Measurements from ENCODE around the gene TDRD9. TPM values are rescaled to one million over a fixed set of nuclear protein-coding genes. Genes with fewer than 3 reads are reported as not detected.
A peak's percentile ranks its signal among the peaks of the same experiment; 100 is the strongest.
"Not testable (repeated sequence)": the region's sequence is repeated elsewhere in the genome, so short reads cannot be mapped to it uniquely, and the experiment has no call there.

Gene TDRD9
- total RNA-seq, 1 experiment from 2014 or later: not detected

DNA sequence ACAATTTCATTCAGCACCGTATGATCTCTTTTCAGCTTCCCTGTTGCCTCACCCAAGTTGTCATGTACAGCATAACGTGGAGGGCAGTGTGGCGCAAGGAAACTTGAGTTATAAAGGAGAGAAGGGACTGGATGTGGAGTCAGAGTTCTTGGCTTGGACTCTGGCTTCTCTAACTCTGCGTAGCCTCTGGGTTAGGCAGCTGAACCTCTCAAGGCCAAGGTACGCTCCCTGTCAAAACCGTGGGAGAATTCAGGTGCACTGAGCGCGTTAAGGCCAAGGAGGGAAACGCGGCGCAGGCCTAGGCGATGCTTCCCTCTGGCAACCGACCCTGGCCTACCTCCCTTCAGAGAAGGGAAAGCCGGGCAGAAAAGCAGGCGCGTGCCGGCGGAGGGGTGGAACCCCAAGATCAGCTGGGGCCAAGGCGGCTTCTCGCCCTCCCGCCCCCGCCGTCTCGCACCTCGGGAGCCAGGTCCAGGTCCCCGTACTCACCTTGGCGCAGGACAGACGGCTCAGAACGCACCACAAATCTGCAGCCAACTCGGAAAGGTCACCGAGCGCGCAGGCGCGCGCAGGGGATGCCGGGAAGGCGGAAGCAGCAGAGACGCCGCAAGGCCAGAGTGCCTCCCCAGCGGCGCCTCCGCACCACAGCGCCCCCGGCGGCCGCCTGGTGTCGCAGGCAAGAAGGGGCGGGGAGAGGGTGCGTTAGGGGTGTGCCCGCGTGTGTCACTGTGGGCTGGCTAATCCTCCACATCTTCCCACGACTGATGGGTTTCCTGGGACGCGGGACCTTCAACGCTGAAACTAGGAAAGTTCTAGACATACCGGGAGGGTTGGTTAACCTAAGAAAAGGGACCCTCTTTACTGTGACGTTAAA is 7.0 kb upstream of the TDRD9 start:
- DNase-seq (ENCODE audit: low read depth): peak; percentile 87

DNA sequence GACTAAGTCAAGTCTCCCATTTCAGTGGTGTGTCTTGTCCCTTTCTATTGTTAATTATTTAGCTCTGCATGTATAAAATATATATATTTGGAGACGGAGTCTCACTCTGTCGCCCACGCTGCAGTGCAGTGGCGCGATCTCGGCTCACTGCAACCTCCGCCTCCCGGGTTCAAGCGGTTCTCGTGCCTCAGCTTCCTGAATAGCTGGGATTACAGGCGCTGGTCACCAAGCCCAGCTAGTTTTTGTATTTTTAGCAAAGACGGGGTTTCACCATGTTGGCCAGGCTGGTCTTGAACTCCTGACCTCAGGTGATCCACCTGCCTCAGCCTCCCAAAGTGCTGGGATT is 6.4 kb upstream of the TDRD9 start:
- not testable (repeated sequence) for DNase-seq (ENCODE audit: low read depth)

DNA sequence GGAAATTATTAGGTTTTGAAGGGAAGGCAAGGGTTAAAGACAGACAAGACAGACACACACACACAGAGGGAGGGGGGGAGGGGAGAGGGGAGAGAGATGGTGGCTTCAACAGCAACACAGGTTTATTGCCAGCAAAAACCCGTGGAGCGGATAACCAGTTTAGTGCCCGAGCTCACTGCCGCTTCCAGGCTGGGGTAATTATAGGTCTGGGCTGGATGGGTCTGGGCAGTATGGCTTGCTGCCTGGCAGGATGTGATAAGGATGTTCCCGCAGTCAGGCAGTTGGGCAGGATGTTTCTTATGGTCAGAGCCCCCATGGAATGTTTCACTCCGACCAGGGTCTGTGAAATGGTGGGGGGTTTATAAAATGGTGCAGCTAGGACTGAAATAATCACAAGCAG is 4.4 kb upstream of the TDRD9 start:
- no peak for DNase-seq (ENCODE audit: low read depth)

DNA sequence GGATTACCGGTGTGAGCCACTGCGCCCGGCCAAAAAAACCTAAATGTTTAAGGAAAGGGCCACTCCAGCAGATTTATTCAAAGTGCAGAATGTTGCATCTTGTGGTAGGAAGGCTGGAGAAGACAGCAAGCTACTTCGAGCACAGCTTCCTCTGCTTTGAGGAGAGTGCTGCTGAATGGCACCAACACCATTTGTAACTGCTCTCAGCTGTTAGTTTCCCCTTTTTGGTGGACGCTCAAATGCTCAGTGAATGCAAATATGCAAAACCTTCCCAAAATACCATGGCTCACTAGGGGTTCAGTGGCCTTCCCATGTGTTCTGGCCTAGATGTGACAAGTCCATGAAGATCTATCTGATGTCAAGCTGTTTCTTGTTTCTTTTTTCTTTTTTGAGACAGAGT is 2.9 kb upstream of the TDRD9 start:
- DNase-seq (ENCODE audit: low read depth): no peak

DNA sequence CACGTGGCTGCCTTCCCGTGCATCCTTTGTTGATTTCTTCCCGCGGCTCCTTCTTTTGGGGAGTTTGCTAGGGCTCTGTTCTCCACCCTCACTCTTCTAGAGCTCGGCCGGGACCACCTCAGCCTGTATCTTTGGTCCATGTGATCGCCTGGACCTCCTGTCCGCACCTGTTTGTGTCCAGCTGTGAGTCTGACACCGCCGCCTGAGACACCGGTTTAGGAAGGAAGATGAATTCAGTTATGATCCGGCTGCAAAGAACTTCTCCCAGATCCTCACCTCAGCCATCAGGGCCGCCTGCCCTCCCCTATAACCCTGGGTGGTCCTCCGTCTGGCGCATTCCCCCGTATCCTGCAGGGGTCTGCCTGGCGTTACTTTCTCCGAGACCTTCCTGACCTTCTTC is 690 bp upstream of the TDRD9 start:
- no peak for DNase-seq (ENCODE audit: low read depth)

DNA sequence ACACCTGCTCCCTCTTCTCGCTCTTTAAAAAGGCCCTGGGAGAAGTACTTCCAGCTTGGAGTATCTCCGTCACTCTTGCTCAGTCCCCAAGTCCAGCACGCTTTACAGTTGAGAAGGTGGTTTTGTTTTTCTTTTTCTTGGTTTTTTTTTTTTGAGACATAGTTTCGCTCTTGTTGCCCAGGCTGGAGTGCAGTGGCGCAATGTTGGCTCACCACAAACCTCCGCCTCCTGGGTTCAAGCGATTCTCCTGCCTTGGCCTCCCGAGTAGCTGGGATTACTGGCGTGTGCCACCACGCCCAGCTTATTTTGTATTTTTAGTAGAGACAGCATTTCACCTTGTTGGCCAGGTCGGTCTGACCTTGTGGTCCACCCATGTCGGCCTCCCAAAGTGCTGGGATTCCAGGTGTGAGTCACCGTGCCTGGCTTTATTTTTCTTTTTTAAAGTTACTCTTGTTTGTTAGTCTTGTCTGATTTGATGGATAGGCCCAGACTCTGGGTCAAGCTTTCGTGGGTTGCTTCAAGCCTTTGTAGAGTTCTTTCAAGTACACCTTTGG is 1.9 kb downstream of the TDRD9 start:
- DNase-seq (ENCODE audit: low read depth): no peak

DNA sequence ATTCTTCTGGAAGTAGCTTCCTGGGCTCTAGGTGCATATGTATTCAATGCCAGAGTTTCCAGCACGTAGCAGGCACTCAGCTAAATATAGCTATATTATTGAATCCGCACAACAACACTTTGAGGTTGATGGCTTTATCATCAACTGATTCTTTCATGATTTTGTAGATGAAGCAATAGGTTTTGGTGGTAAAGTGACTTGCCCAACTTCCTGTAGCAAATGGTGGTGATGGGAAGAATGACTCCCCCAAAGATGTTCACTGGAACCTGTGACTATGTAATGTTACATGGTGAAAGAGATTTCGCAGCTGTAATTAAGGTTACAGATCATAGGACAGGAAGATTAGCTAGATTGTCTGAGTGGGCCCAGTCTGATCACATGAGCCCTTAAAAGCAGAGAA is 3.2 kb downstream of the TDRD9 start:
- DNase-seq (ENCODE audit: low read depth): no peak

DNA sequence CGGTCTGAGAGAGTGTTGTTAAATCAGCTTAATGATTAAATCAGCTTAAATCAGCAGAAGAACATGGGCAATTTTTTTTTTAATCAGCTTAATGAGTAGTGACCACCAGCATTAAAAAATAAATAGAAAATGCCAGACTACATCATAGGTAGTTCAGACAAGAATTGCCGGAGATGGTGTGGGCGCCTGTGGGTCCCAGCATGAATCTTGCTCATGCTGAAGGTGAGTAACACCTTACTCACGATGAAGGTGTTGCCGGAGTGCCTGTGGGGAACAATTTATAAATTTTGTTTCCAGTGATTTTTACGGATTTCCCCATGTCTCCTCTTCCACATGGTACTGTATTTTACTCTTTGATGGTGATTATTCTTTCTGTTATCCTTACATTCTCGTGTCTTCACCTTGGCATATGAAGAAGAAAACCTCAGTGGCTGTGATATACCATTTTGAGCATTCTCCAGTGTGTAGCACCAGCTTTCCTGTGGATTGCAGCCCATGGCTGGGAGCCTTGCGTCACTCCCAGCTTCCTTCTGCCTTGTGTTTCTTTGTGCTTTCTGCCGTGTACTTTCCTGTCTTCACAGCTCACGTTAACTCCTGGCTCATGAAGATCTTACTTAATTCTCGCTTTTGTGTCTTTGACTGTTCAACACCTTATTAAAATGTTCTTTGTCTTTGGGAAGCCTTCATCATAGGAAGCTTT is 4.7 kb downstream of the TDRD9 start:
- no peak for DNase-seq (ENCODE audit: low read depth)

DNA sequence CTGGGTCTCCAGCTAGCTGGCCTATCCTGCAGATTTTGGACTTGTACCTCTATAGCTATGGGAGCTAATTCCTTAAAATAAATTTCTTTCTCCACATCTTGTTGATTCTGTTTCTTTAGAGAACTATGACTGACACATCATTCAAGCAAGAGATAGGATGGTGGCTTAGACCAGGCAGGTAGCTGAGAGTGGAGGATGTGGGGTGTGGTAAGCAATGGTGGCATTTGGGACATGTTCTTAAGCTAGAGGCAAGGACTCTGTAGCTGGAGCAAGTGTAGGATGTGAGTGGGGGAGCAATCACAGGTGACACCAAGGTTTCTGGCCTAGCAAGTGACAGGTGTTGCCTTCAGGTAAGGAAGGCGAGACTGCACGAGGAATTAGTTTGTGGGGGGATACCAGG is 6.8 kb downstream of the TDRD9 start:
- no peak for DNase-seq (ENCODE audit: low read depth)

DNA sequence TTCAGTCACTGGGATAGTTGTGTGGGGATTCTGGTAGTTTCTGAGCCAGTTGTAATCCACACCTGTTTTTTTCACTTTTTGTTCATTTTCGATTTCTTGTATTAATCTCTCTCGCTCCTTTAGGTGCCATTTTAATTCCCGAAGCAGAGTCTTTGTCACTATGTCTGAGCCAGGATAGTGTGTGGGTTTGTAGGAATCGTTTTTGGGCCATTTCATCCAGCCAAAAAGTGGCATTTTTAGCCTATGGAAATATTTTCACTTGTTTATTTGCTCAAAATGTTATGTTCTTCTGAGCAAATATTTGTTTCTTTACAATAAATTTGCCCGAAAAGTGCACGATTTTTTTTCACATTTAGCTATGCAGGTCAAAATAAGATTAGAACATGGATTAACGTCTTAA is 13.2 kb downstream of the TDRD9 start:
- DNase-seq (ENCODE audit: low read depth): no peak

DNA sequence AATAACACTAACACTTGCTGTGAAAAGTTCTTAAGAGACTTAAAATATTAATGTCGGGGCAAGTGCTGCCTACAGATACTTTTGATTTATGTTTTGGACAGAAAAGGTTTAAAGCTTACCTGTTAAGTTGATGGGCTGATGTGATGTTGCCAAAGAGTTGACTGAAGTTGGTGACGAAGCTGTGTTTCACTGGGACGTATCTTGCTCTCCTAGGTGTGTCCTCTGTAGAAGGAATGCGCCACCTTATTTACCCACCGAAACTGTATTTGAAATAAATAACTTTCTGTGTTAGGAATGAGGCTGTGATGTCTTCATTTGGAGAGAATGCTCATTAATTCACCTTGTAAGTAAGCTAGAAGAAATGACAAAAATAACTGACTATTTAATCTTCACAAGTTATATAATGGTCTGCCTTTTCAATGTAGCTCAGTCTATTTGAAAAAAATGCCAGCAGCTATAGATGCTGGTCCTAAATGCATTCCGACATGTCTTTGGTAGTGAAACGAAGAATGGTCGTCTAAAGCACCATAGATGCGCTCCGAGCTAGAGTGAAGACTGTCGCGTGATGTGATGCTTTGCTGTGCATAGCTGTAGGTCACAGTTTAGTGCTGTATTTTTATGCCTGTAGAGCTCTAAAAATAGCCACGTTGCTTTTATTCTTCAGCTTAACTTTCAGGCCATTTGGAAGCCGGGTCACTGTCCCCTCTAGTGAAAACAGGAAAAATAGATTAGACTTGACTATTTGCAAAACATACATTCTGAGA is 13.9 kb downstream of the TDRD9 start, which contains the start of gene RD3L:
RD3L (minus strand) TSS at position 557 of the 764 bp plus-strand sequence. CDS start 834 bp downstream, outside the sequence.
- no peak for DNase-seq (ENCODE audit: low read depth)

DNA sequence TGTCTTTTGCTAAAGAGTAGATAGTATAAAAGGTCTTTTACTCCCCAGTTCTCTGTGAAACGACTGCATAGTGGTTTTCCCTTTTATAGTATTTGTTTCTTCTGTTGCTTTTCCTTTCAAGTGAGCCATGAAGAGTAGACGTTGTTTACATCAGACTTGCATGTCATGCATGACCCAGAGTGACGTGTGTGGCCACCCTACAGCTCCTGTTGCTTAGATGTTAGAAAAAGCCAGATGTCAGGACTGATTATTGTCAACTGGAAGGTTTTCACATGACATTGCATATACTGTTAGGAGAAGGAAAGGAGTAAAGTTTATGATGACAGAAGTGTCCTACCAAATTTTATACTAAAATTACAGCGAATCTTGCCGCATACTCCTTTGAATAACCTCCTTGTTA is 15.4 kb downstream of the TDRD9 start:
- DNase-seq (ENCODE audit: low read depth): no peak

DNA sequence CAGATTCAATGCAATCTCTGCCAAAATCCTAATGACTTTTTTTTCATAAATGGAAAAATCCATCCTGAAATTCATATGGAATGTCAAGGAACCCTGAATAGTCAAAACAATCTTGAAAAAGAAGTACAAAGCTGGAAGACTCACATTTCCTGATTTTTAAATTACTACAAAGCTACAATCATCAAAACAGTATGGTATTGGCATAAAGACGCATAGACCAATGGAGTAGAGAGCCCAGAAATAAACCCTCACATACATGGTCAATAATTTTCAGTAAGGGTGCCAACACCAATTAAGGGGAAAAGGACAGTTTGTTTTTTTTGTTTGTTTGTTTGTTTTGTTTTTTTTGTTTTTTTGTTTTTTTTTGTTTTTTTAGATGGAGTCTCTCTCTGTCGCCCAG is 18.7 kb downstream of the TDRD9 start:
- DNase-seq (ENCODE audit: low read depth): no peak

DNA sequence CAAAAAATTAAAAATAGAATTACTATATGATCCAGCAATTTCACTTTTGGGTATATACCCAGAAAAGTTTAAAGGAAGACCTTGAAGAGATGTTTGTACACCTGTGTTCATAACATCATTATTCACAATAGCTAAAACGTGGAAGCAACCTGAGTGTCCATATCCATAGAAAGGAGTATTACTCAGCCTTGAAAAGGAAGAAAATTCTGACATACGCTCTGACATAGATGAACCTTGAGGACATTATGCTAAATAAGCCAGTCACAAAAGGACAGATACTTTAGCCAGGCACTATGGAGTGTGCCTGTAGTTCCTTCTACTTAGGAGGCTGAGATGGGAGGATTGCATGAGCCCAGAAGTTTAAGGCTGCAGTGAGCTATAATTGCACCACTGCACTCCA is 20.2 kb downstream of the TDRD9 start:
- no peak for DNase-seq (ENCODE audit: low read depth)

DNA sequence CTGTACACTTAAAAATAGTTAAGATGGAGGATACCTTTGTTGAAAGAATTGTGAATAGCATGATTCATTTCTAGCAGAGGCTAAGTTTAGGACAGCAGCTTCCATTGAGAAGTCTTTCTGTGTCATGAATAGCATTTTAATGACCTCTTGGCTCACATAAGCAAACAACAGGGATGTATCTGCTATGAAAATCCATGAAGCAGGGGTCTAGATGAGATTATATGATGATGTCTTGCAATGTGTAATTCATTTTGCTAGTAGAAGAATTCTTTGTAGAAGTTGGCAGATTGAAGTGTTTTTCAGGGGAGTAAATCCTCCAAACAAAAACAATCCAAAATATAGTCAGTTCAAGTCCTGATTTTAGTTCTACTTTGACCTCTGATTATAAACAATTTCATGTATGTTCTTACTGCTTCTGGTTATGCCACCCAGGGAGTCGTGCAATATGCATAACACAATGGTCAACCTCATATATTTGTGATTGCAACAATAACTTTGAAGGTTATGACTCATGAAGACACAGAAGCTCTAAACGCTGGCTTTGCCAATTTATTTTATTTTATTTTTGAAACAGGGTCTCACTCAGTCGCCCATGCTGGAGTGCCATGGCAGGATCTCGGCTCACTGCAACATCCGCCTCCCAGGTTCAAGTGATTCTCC is 21.0 kb downstream of the TDRD9 start:
- DNase-seq (ENCODE audit: low read depth): no peak

DNA sequence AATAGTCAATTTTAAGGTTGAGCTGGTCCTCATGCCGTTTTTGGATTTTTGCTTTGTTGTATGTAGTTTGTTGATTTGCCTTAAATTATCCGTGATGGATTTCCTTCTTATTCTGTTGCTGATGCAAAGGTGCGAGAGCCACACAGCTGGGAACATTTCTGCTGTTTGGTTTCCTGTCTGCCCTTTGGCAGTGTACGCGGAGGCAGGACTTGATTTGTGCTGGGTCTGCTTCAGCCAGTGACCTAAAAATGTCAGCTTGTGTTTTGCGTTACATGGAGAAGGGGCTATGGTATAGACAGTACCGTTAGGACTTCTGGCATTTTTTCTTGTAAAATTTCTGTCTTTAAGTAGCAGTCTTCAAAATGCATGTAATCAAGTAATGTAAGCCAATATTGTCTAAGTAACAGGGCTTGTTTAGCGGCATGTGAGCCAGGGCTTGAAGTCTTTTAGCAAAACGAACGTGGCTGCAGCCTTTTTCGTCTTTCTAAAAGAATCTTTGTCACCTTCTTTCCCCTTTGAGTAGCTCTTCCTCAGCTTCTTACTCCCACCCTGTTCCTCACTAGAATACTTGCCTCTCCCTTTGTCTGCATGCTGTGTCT is 32.3 kb downstream of the TDRD9 start:
- no peak for DNase-seq (ENCODE audit: low read depth)

DNA sequence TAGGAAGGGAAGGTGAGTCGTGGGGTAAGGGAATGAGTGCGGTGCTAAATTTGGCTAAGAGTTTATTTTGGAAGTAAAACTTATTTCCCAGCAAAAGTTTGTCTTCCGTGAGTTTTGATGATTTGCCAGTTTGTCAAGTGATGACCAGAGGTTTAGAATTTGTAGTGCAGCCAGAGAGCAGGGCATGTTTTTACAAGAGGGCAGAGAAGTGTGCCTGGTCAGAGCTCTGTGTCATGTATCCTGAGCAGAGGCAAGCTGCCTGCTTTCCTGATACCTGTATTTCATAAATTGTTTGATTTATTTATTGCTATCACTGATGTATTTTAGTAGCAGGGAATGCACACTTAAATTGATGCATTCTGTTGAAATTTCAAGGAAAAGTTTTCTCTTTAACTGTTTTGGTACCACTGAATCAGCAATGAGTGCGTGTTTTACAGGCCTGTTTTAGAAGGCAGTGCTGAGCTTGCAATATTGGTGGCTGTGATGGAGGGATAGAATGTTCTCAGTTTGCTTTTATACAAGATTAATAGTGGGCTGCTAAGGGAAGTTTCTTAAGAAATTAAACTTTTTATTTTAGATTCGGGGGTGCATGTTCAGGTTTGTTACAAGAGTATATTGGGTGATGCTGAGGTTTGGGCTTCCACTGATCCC is 33.8 kb downstream of the TDRD9 start:
- DNase-seq (ENCODE audit: low read depth): no peak

DNA sequence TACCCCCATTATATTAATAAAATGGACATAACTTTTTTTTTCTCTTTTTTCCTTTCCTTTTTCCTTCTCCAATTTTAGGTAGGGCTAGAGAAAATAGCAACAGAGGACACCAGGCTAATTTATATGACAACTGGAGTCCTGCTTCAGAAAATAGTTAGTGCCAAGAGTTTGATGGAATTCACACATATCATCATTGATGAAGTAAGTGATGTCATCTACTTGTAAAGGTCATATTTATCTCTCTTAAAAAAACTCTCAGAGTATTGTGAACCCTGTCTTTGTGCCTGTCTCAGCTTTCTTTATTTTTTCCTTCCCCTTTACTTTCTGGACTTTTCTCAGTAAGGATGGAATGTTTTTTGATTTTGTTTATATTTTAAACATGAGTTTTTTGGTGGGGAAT is 38.4 kb downstream of the TDRD9 start:
- DNase-seq (ENCODE audit: low read depth): no peak

DNA sequence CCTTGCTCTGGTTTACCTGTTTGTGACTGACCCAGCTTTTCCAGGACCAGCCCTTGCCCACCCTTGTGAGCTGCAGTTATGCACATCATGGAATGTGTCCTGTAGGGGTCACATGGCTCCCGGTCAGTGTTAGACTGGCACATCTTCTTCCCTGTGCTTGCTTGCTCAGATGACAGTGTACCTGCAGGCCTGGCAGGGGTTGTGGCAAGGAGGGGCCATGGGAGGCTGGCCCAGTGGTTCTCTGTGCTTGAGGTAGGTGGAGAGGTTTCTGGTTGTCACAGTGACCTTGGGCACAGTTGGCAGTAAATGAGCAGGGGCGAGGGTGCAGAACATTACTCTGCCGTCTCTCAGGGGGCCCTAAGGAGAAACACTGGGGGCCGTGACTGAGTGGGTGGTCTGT is 41.7 kb downstream of the TDRD9 start:
- DNase-seq (ENCODE audit: low read depth): no peak

DNA sequence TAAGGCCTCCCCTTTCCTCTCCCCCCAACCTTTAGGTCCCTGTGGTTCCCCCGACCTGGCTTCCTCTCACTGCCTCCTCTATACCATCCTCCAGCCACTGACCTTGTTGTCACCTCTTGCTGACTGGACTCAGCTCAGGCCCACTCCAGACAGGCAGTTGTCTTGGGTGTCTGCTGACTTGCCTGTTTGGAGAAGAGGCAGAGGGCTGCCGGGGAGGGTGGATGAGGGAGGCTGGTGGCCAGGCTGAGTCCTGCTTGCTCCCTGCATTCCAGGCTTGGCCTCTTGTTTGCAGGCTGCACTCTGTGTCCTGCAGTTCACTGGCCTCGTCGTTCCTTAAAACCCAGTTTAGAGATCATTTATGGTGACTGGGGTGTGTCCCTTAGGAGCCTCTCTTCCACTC is 45.1 kb downstream of the TDRD9 start:
- DNase-seq (ENCODE audit: low read depth): no peak

DNA sequence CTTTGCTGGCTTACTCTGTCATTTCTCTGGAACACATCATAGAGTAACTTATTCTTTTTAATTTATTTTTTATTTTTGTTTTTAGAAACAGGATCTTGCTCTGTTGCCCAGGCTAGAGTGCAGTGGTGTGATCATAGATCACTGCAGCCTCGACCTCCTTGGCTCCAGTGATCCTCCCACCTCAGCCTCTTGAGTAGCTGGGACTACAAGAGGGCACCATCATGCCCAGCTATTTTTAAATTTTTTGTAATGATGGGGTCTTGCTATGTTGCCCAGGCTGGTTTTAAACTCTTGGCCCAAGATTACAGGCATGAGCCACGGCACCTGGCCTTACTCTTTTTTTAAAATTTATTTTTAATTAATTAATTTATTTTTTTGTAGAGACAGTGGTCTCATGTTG is 46.3 kb downstream of the TDRD9 start:
- no peak for DNase-seq (ENCODE audit: low read depth)

All from RPMI7951 (cell line).